IMR-90 (cell line): ENCODE data around the gene OBP2A. TPM values are rescaled to one million over a fixed set of nuclear protein-coding genes. Genes with fewer than 3 reads are reported as not detected.

ENCODE experiments used
- ATAC-seq: fragments of 200-7000 bp; cut with Tn5 transposase; 2 replicates; pipeline ENCODE4 v1.9.1; 2020; ENCODE audit warnings: low read depth, mild to moderate bottlenecking, moderate library complexity
- BruUV-seq: library from RNA; stranded (reverse); fragments of 400-500 nt; replicated peaks from 2 replicates; lab custom pipeline; 2021; lab: Mats Ljungman, UMichigan
- CTCF ChIA-PET: fragments of 300-600 bp; formaldehyde crosslinking; extraction: SDS; loops from one replicate; lab custom pipeline; 2021; ENCODE audit warnings: antibody characterized with exemption; lab: Yijun Ruan, JAX
- POLR2A ChIA-PET: fragments of 300-600 bp; sonication (Branson Sonifier 250); formaldehyde crosslinking; loops from one replicate; lab custom pipeline; 2022; ENCODE audit warnings: antibody characterized with exemption; ENCODE audit not compliant: unreplicated experiment; lab: Charles Lee
- DNase-seq: peaks from one replicate; pipeline ENCODE4 v3.0.0; 2013
- H2AFZ ChIP-seq: replicated peaks from 2 replicates; pipeline ENCODE3; 2013; ENCODE audit warnings: low read length, mild to moderate bottlenecking; ENCODE audit not compliant: poor library complexity
- H2AK5ac ChIP-seq: 2 replicates; pipeline ENCODE4 v1.6.1; 2013; ENCODE audit warnings: low read depth, low read length, inconsistent platforms
- H2AK9ac ChIP-seq: replicated peaks from 2 replicates; pipeline ENCODE3; 2013; ENCODE audit warnings: mild to moderate bottlenecking, low read depth, low read length, moderate library complexity; ENCODE audit not compliant: poor library complexity
- H2BK120ac ChIP-seq: 2 replicates; pipeline ENCODE4 v1.6.1; 2013; ENCODE audit warnings: low read depth, low read length, inconsistent platforms
- H2BK15ac ChIP-seq: 3 replicates; pipeline ENCODE4 v1.6.1; 2013; ENCODE audit warnings: low read depth, low read length, inconsistent platforms
- H2BK20ac ChIP-seq: 2 replicates; pipeline ENCODE4 v1.6.1; 2013; ENCODE audit warnings: low read depth, mild to moderate bottlenecking, inconsistent platforms, low read length, moderate library complexity
- H2BK5ac ChIP-seq: 2 replicates; pipeline ENCODE4 v1.6.1; 2013; ENCODE audit warnings: mild to moderate bottlenecking, low read depth, low read length, inconsistent platforms; ENCODE audit not compliant: poor library complexity, severe bottlenecking
- H3K14ac ChIP-seq: replicated peaks from 2 replicates; pipeline ENCODE4 v1.6.1; 2013; ENCODE audit warnings: low read depth, low read length, inconsistent platforms
- H3K18ac ChIP-seq: 2 replicates; pipeline ENCODE4 v1.6.1; 2013; ENCODE audit warnings: low read depth, low read length, control low read depth
- H3K23ac ChIP-seq: 2 replicates; pipeline ENCODE4 v1.6.1; 2013; ENCODE audit warnings: low read depth, low read length, inconsistent platforms
- H3K27ac ChIP-seq: 2 replicates; pipeline ENCODE4 v1.5.1; 2013; ENCODE audit warnings: mild to moderate bottlenecking, control low read depth, low read length; ENCODE audit not compliant: insufficient read depth
- H3K27me3 ChIP-seq: 2 replicates; pipeline ENCODE4 v1.6.1; 2013; ENCODE audit warnings: low read length; ENCODE audit not compliant: control insufficient read depth, insufficient read depth
- H3K36me3 ChIP-seq: 2 replicates; pipeline ENCODE4 v1.6.1; 2013; ENCODE audit warnings: low read length, mixed read lengths; ENCODE audit not compliant: control insufficient read depth, insufficient read depth
- H3K4ac ChIP-seq: 2 replicates; pipeline ENCODE4 v1.6.1; 2013; ENCODE audit warnings: low read depth, low read length, inconsistent platforms
- H3K4me1 ChIP-seq: 2 replicates; pipeline ENCODE4 v1.6.1; 2013; ENCODE audit warnings: low read length, mixed read lengths; ENCODE audit not compliant: control insufficient read depth, insufficient read depth
- H3K4me2 ChIP-seq: 2 replicates; pipeline ENCODE4 v1.6.1; 2013; ENCODE audit warnings: low read depth, mild to moderate bottlenecking, control low read depth, low read length, moderate library complexity
- H3K4me3 ChIP-seq: 2 replicates; pipeline ENCODE4 v1.5.1; 2013; ENCODE audit warnings: low read depth, mild to moderate bottlenecking, control low read depth, low read length, moderate library complexity; ENCODE audit not compliant: insufficient read depth
- H3K56ac ChIP-seq: 2 replicates; pipeline ENCODE4 v1.6.1; 2013; ENCODE audit warnings: low read length, inconsistent platforms; ENCODE audit not compliant: insufficient read depth; ENCODE audit errors: extremely low read depth
- H3K79me1 ChIP-seq, 2 experiments: 2 replicates each; pipeline ENCODE4 v1.6.1; 2013; ENCODE audit warnings: low read length in 2 of 2, inconsistent platforms in 1 of 2, low read depth in 1 of 2
- H3K9ac ChIP-seq: 2 replicates; pipeline ENCODE4 v1.6.1; 2013; ENCODE audit warnings: low read depth, low read length, control low read depth
- H3K9me1 ChIP-seq: 2 replicates; pipeline ENCODE4 v1.6.1; 2013; ENCODE audit warnings: low read length, inconsistent platforms; ENCODE audit not compliant: insufficient read depth
- H3K9me3 ChIP-seq: 2 replicates; pipeline ENCODE4 v1.6.1; 2013; ENCODE audit warnings: low read length; ENCODE audit not compliant: control insufficient read depth, insufficient read depth
- H4K20me1 ChIP-seq: 2 replicates; pipeline ENCODE4 v1.6.1; 2013; ENCODE audit warnings: low read length, inconsistent platforms; ENCODE audit not compliant: insufficient read depth
- H4K5ac ChIP-seq: 2 replicates; pipeline ENCODE4 v1.6.1; 2013; ENCODE audit warnings: mild to moderate bottlenecking, low read depth, low read length, control low read depth
- H4K8ac ChIP-seq, 2 experiments: 2 replicates each; pipeline ENCODE4 v1.6.1; 2013; ENCODE audit warnings: low read depth in 2 of 2, low read length in 2 of 2, control low read depth in 1 of 2, inconsistent platforms in 1 of 2
- H4K91ac ChIP-seq: 2 replicates; pipeline ENCODE4 v1.6.1; 2013; ENCODE audit warnings: low read depth, low read length, inconsistent platforms; ENCODE audit not compliant: insufficient read depth
- BHLHE40 ChIP-seq: fragments of 150-350 bp; IDR thresholded peaks from 2 replicates; pipeline ENCODE4 v1.6.1; 2016; ENCODE audit warnings: mild to moderate bottlenecking, low read depth, low read length
- CHD1 ChIP-seq: IDR thresholded peaks from 2 replicates; pipeline ENCODE4 v1.6.1; 2012; ENCODE audit warnings: low read depth, low read length, improper control_type of control experiment
- FOS ChIP-seq: fragments of 150-350 bp; IDR thresholded peaks from 2 replicates; pipeline ENCODE4 v1.6.1; 2016; ENCODE audit warnings: low read depth, low read length
- MAFK ChIP-seq: IDR thresholded peaks from 2 replicates; pipeline ENCODE4 v1.6.1; 2012; ENCODE audit warnings: low read depth, low read length, improper control_type of control experiment
- MAZ ChIP-seq: IDR thresholded peaks from 2 replicates; pipeline ENCODE4 v1.6.1; 2012; ENCODE audit warnings: low read depth, mild to moderate bottlenecking, low read length, improper control_type of control experiment, moderate library complexity, borderline replicate concordance
- MXI1 ChIP-seq: IDR thresholded peaks from 2 replicates; pipeline ENCODE4 v1.6.1; 2012; ENCODE audit warnings: low read depth, mild to moderate bottlenecking, low read length, moderate library complexity, borderline replicate concordance
- POLR2A ChIP-seq: IDR thresholded peaks from 2 replicates; pipeline ENCODE4 v1.6.1; 2012; ENCODE audit warnings: mild to moderate bottlenecking, low read depth, low read length
- RAD21 ChIP-seq: IDR thresholded peaks from 2 replicates; pipeline ENCODE4 v1.6.1; 2012; ENCODE audit warnings: low read length, improper control_type of control experiment
- USF2 ChIP-seq: fragments of 150-350 bp; IDR thresholded peaks from 2 replicates; pipeline ENCODE4 v1.6.1; 2017; ENCODE audit warnings: mild to moderate bottlenecking, antibody characterized with exemption, low read length, low read depth
- WGBS, 2 experiments: methylation state at CpG; one replicate each; pipeline versions ENCODE4 v1.1.5 to v1.1.7; 2013; ENCODE audit warnings: missing lambda C conversion rate in 2 of 2; ENCODE audit not compliant: insufficient read length in 1 of 2; ENCODE audit errors: extremely low coverage in 2 of 2; 5-methylcytosine and 5-hydroxymethylcytosine counted together
- dilution Hi-C: fragments of 300-500 bp; cut with HindIII; formaldehyde crosslinking; loops from one replicate; pipeline ENCODE4 v1.14.3; 2018; ENCODE audit warnings: low sequenced_read_pairs; ENCODE audit not compliant: unreplicated experiment
- in situ Hi-C: fragments of 300-500 bp; cut with MboI; formaldehyde crosslinking; loops from 3 replicates; pipeline ENCODE4 v1.14.3; 2019; ENCODE audit warnings: low sequenced_read_pairs, inconsistent platforms, mixed read lengths
- intact Hi-C: fragments of 100-400 bp; cut with micrococcal nuclease; formaldehyde crosslinking; loops from 2 replicates; pipeline ENCODE4 v1.10.0; 2022
- polyA plus RNA-seq, 3 experiments: library from polyadenylated mRNA; depleted of rRNA; stranded (reverse); fragments of >200 nt; gene quantifications; 2 replicates each; pipeline ENCODE4 v1.2.3, GENCODE V29; 2012; ENCODE audit warnings: low replicate concordance in 1 of 3
- total RNA-seq: library from RNA; depleted of rRNA; stranded (reverse); fragments of >200 nt; gene quantifications from 2 replicates; pipeline ENCODE4 v1.2.3, GENCODE V29; 2012

OBP2A gene
- total and polyA plus RNA-seq, 2 of the 4 experiments (the other 2 are of a cell fraction): not detected

GRCh38 chr9:135577256-135577655 lies 31.3 kb downstream of the OBP2A start:
- ChIA-PET POLR2A (no interaction called here), CTCF (no interaction called here)
- no peak for TF ChIP-seq MXI1
- no peak for TF ChIP-seq USF2
- no peak for TF ChIP-seq CHD1
- no peak for TF ChIP-seq MAZ
- TF ChIP-seq MAFK: no peak
- no peak for TF ChIP-seq RAD21
- TF ChIP-seq BHLHE40: no peak
- TF ChIP-seq POLR2A: no peak
- TF ChIP-seq FOS: no peak
- Histone ChIP-seq H2AK5ac (no peak overlapping the region), H2BK15ac (no peak overlapping the region), H3K4ac (no peak overlapping the region), H3K79me1 (no peaks in the 10 kb centered on the region), H3K18ac (no peak overlapping the region), H3K4me3 (no peak overlapping the region), H4K20me1 (no peaks in the 10 kb centered on the region), H2AFZ (no peak overlapping the region), H3K56ac (no peak overlapping the region), H3K9ac (no peak overlapping the region), H3K36me3 (no peaks in the 10 kb centered on the region), H2BK5ac (no peak overlapping the region), H3K27me3 (no peaks in the 10 kb centered on the region), H4K5ac (no peak overlapping the region), H3K27ac (no peak overlapping the region), H4K8ac (no peak overlapping the region), H2AK9ac (no peak overlapping the region), H3K4me1 (no peaks in the 10 kb centered on the region), H3K9me1 (no peaks in the 10 kb centered on the region), H2BK120ac (no peak overlapping the region), H2BK20ac (no peak overlapping the region), H3K4me2 (no peak overlapping the region), H4K91ac (no peak overlapping the region), H3K14ac (no peak overlapping the region), H3K9me3 (peaks cover 7% of the 10 kb centered on the region; the same call in 1 of the 2 replicates), H3K23ac (no peak overlapping the region)
- DNase-seq (no peak), ATAC-seq (no peak)
- dilution Hi-C loops (no loop called here), intact Hi-C loops (no loop called here), in situ Hi-C loops (no loop called here)
- BruUV-seq: no TSS peak
- 57% methylated on average over 1 of the region's 10 CpGs; no CpG with 5 or more reads in 1 of the 2 experiments for WGBS, 2 experiments
